ENCODE results near the gene SRP72. TPM values are rescaled to one million over a fixed set of nuclear protein-coding genes. Genes with fewer than 3 reads are reported as not detected.

SRP72 gene
- total RNA-seq, 2 donors from 2014 or later: 39.4 to 75.8 TPM

GRCh38 chr4:56435140-56435926 lies 32.1 kb upstream of the SRP72 start, which contains the start of gene PPAT:
Gene PPAT (minus strand): TSS chr4:56435615. CDS start chr4:56435477, 138 bp downstream.
- peak within 1 kb of the TSS; percentile 84 to 94 (median 88) for H3K27ac ChIP-seq
- H3K4me3 ChIP-seq: peak within 1 kb of the TSS; percentile 33 to 45
- no peaks in the 10 kb centered on the region for H3K9me3 ChIP-seq
- ATAC-seq (peak; percentile 91), DNase-seq (peak; percentile 98 to 99 (median 98))
- WGBS, 2 donors: 0% methylated on average over 19 to 59 of the region's 61 CpGs
- no peaks in the 10 kb centered on the region for H3K36me3 ChIP-seq (replicated peaks in 1 of 2; ENCODE audit: insufficient read depth in 1 of 2, low read depth in 2 of 2)
- TF ChIP-seq POLR2A (IDR thresholded peaks at IDR 0.05): peak; percentile 54 to 77 (median 64)
- peak in 6 of 7 experiments; percentile 10 to 66 (median 50) for TF ChIP-seq CTCF (IDR thresholded peaks at IDR 0.05)
- no peaks in the 10 kb centered on the region for H3K27me3 ChIP-seq
- H3K4me1 ChIP-seq: peaks cover 24% of the 10 kb centered on the region
- intact Hi-C loops (cut with DNase I): no loop called here

- 95 to 97% methylated on average over 2 of the region's 2 CpGs for WGBS, 2 donors
Observed at GRCh38 chr4:56438766-56439165, 28.7 kb upstream of the SRP72 start.

GRCh38 chr4:56440983-56441382 lies 26.4 kb upstream of the SRP72 start:
- Histone ChIP-seq H3K4me1 (peaks cover 9% of the 10 kb centered on the region), H3K4me3 (no peak overlapping the region), H3K9me3 (no peaks in the 10 kb centered on the region), H3K27ac (no peak overlapping the region), H3K27me3 (no peaks in the 10 kb centered on the region), H3K36me3 (replicated peaks in 1 of 2; ENCODE audit: insufficient read depth in 1 of 2, low read depth in 2 of 2) (no peaks in the 10 kb centered on the region)
- intact Hi-C loops (cut with DNase I): no loop called here
- TF ChIP-seq CTCF (IDR thresholded peaks at IDR 0.05) (no peak), POLR2A (IDR thresholded peaks at IDR 0.05) (no peak)
- ATAC-seq (no peak), DNase-seq (no peak)
- 77 to 85% methylated on average over 1 of the region's 1 CpG for WGBS, 2 donors

More at GRCh38 chr4:56438766-56439165, 28.7 kb upstream of the SRP72 start:
- intact Hi-C loops (cut with DNase I): no loop called here
- ATAC-seq: no peak
- Histone ChIP-seq H3K27ac (no peak overlapping the region), H3K27me3 (no peaks in the 10 kb centered on the region), H3K4me3 (no peak overlapping the region), H3K4me1 (peaks cover 21% of the 10 kb centered on the region), H3K9me3 (no peaks in the 10 kb centered on the region), H3K36me3 (replicated peaks in 1 of 2; ENCODE audit: insufficient read depth in 1 of 2, low read depth in 2 of 2) (no peaks in the 10 kb centered on the region)
- no peak for TF ChIP-seq CTCF (IDR thresholded peaks at IDR 0.05)
- no peak for TF ChIP-seq POLR2A (IDR thresholded peaks at IDR 0.05)
- no peak for DNase-seq

GRCh38 chr4:56444719-56445118 lies 22.7 kb upstream of the SRP72 start:
- intact Hi-C loops (cut with DNase I): no loop called here
- Histone ChIP-seq H3K27me3 (no peaks in the 10 kb centered on the region), H3K9me3 (no peaks in the 10 kb centered on the region), H3K4me1 (no peaks in the 10 kb centered on the region), H3K4me3 (no peak overlapping the region), H3K27ac (no peak overlapping the region), H3K36me3 (replicated peaks in 1 of 2; ENCODE audit: insufficient read depth in 1 of 2, low read depth in 2 of 2) (peaks cover 0 to 7% of the 10 kb centered on the region in 2 donors)
- TF ChIP-seq CTCF (IDR thresholded peaks at IDR 0.05) (no peak), POLR2A (IDR thresholded peaks at IDR 0.05) (no peak)
- 77 to 79% methylated on average over 2 of the region's 2 CpGs for WGBS, 2 donors
- no peak for DNase-seq
- no peak for ATAC-seq

All from body of pancreas (tissue), 4 donors.